ENCODE measurements around the gene PECR. TPM values are rescaled to one million over a fixed set of nuclear protein-coding genes. Genes with fewer than 3 reads are reported as not detected.

The PECR gene
- total RNA-seq, 1 experiment from 2014 or later: 16.3 TPM

DNA sequence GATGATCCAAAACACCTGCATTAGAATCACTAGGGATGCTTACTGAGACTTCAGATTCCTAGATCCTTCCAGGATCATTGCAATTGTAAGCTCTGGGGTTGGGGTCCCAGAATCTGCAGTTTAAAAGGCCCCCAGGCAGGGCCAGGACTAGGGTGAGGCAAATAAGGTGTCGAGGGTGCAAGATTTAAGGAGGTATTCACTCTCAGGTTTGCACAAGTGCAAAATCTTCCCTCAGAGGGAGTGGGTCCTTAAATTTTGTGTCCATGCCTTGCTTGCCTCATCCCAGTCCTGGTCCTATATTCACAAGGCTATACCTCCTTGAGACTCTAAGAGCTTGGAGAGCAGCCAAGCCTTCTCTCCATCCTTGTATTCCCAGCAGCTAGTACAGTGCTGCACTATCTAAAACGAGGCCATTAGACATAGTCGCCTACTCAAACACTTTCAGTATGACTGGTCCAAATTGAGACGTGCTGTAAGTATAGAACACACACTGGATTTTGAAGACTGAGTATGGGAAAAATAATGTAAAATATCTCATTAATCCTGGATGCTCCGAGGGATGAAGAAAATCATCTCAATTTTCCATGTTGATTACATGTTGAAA, 36.6 kb downstream of the PECR start (continued):
- TF ChIP-seq, protein P1, sequence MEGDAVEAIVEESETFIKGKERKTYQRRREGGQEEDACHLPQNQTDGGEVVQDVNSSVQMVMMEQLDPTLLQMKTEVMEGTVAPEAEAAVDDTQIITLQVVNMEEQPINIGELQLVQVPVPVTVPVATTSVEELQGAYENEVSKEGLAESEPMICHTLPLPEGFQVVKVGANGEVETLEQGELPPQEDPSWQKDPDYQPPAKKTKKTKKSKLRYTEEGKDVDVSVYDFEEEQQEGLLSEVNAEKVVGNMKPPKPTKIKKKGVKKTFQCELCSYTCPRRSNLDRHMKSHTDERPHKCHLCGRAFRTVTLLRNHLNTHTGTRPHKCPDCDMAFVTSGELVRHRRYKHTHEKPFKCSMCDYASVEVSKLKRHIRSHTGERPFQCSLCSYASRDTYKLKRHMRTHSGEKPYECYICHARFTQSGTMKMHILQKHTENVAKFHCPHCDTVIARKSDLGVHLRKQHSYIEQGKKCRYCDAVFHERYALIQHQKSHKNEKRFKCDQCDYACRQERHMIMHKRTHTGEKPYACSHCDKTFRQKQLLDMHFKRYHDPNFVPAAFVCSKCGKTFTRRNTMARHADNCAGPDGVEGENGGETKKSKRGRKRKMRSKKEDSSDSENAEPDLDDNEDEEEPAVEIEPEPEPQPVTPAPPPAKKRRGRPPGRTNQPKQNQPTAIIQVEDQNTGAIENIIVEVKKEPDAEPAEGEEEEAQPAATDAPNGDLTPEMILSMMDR (IDR thresholded peaks at IDR 0.05 in 2 of 3, conservative IDR thresholded peaks at IDR 0.05 in 1 of 3; ENCODE audit: borderline replicate concordance in 1 of 3, insufficient read depth in 1 of 3, low read depth in 2 of 3, low read length in 2 of 3): no peak
- TF ChIP-seq ELF1 (IDR thresholded peaks at IDR 0.05; ENCODE audit: borderline replicate concordance, low read depth) (no peak), POLR2AphosphoS5 (IDR thresholded peaks at IDR 0.05; ENCODE audit: low read depth, low read length) (no peak), YY1 (IDR thresholded peaks at IDR 0.05; ENCODE audit: extremely low read depth, insufficient replicate concordance, low read depth, low read length) (no peak), CEBPB (IDR thresholded peaks at IDR 0.05; ENCODE audit: low read depth) (no peak)
- TF ChIP-seq, protein P2, sequence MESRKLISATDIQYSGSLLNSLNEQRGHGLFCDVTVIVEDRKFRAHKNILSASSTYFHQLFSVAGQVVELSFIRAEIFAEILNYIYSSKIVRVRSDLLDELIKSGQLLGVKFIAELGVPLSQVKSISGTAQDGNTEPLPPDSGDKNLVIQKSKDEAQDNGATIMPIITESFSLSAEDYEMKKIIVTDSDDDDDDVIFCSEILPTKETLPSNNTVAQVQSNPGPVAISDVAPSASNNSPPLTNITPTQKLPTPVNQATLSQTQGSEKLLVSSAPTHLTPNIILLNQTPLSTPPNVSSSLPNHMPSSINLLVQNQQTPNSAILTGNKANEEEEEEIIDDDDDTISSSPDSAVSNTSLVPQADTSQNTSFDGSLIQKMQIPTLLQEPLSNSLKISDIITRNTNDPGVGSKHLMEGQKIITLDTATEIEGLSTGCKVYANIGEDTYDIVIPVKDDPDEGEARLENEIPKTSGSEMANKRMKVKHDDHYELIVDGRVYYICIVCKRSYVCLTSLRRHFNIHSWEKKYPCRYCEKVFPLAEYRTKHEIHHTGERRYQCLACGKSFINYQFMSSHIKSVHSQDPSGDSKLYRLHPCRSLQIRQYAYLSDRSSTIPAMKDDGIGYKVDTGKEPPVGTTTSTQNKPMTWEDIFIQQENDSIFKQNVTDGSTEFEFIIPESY (IDR thresholded peaks at IDR 0.05; ENCODE audit: extremely low read depth, insufficient replicate concordance, low read length): no peak

DNA sequence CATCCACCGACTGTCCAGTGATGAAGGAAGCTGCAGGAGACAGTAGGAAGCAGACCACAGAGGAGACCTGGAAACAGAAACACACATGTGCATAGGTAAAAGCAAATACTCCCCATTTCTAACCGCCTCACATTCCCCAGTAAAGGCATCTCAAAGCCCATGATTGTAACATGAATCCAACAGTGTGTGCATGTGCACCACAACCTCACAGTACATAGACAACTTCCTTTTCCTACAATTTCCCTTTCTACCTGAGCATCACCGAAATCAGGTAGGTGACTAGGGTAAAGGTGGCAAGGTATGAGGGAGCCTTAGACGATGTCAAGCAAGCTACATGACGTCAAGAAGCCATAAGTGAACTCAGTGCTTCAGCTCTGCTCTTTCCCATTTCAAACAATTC, 37.7 kb downstream of the PECR start:
- peaks cover 0 to 2% of the 10 kb centered on the region in 2 experiments; a peak in 1 of 4 replicates for H3K36me3 ChIP-seq (ENCODE audit: control insufficient read depth in 1 of 2, insufficient read depth in 2 of 2, low read length in 2 of 2)
- no peak overlapping the region for H2AFZ ChIP-seq (ENCODE audit: low read depth, low read length, poor library complexity, severe bottlenecking)
- no peak overlapping the region for H3K9ac ChIP-seq (ENCODE audit: low read length)
- intact Hi-C loops (cut with micrococcal nuclease): no loop called here
- H3K4me1 ChIP-seq (ENCODE audit: control insufficient read depth in 1 of 2, insufficient read depth in 2 of 2, low read length in 2 of 2): no peaks in the 10 kb centered on the region
- H3K4me3 ChIP-seq (replicated peaks in 1 of 2; ENCODE audit: low read depth in 1 of 2, low read length in 2 of 2): no peak overlapping the region
- ChIA-PET CTCF (interaction anchor here (1.4 kb wide), 1 partner anchor 11 kb away, joined by 6 read pairs; no protein-coding TSS in a partner anchor), POLR2A (no interaction called here), RAD21 (ENCODE audit: low non-redundant PET in 1 of 2, low total read pairs in 2 of 2, uncharacterized antibody in 2 of 2, unreplicated experiment in 2 of 2) (no interaction called here)
- no peak overlapping the region for H3K4me2 ChIP-seq (ENCODE audit: low read length)
- H4K20me1 ChIP-seq (ENCODE audit: insufficient read depth): no peaks in the 10 kb centered on the region
- no peaks in the 10 kb centered on the region for H3K79me2 ChIP-seq (ENCODE audit: insufficient read depth, low read length)
- BruUV-seq (replicated peaks): no TSS peak
- DNase-seq (ENCODE audit: low read depth, low spot score) (no peak), ATAC-seq (no peak)
- no peaks in the 10 kb centered on the region for H3K9me2 ChIP-seq (ENCODE audit: insufficient read depth)
- no peaks in the 10 kb centered on the region for H3K27me3 ChIP-seq (ENCODE audit: insufficient read depth, low read length)
- H3K27ac ChIP-seq (ENCODE audit: low read depth, low read length): no peak overlapping the region
- no peaks in the 10 kb centered on the region for H3K9me3 ChIP-seq (ENCODE audit: control insufficient read depth in 1 of 2, insufficient read depth in 1 of 2, low read depth in 1 of 2, low read length in 2 of 2)
- no peak for TF ChIP-seq EZH2phosphoT487 (IDR thresholded peaks at IDR 0.05; ENCODE audit: borderline replicate concordance)
- TF ChIP-seq, protein P1 (IDR thresholded peaks at IDR 0.05 in 2 of 3, conservative IDR thresholded peaks at IDR 0.05 in 1 of 3; ENCODE audit: borderline replicate concordance in 1 of 3, insufficient read depth in 1 of 3, low read depth in 2 of 3, low read length in 2 of 3): no peak
- no peak for TF ChIP-seq YY1 (IDR thresholded peaks at IDR 0.05; ENCODE audit: extremely low read depth, insufficient replicate concordance, low read depth, low read length)
- TF ChIP-seq FOSL1 (IDR thresholded peaks at IDR 0.05; ENCODE audit: low read depth): no peak
- TF ChIP-seq, protein P3, sequence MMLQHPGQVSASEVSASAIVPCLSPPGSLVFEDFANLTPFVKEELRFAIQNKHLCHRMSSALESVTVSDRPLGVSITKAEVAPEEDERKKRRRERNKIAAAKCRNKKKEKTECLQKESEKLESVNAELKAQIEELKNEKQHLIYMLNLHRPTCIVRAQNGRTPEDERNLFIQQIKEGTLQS (IDR thresholded peaks at IDR 0.05): no peak
- TF ChIP-seq JUND (IDR thresholded peaks at IDR 0.05): no peak
- TF ChIP-seq POLR2AphosphoS5 (IDR thresholded peaks at IDR 0.05; ENCODE audit: low read depth, low read length): no peak
- no peak for TF ChIP-seq TCF7L2 (IDR thresholded peaks at IDR 0.05; ENCODE audit: borderline replicate concordance, extremely low read depth, insufficient read depth, insufficient read length)
- TF ChIP-seq, protein P2 (IDR thresholded peaks at IDR 0.05; ENCODE audit: extremely low read depth, insufficient replicate concordance, low read length): no peak
- TF ChIP-seq CBX3 (IDR thresholded peaks at IDR 0.05; ENCODE audit: low read depth): no peak
